GM12878 (cell line): ENCODE measurements around the gene LENG9.

Experiments
- LARP7 ChIP-seq: fragments of 450-650 bp; IDR thresholded peaks from 2 replicates; pipeline ENCODE4 v1.6.1; 2017; ENCODE audit warnings: mild to moderate bottlenecking
- POLR2A ChIP-seq: IDR thresholded peaks from 2 replicates; pipeline ENCODE4 v1.6.1; 2011; ENCODE audit warnings: low read depth, mild to moderate bottlenecking, low read length
- POLR2AphosphoS5 ChIP-seq: IDR thresholded peaks from 2 replicates; pipeline ENCODE4 v1.6.1; 2011; ENCODE audit warnings: mild to moderate bottlenecking, low read length, inconsistent platforms
- ZZZ3 ChIP-seq: IDR thresholded peaks from 2 replicates; pipeline ENCODE4 v1.6.1; 2011; ENCODE audit warnings: low read depth; ENCODE audit not compliant: control insufficient read depth, insufficient read length
- TF ChIP-seq, protein P1 (sequence below), 3 experiments: IDR thresholded peaks in 2 of 3; conservative IDR thresholded peaks in 1 of 3; 2 replicates each; pipeline ENCODE4 v1.5.1; 2011; ENCODE audit warnings: low read depth in 3 of 3, low read length in 3 of 3, mild to moderate bottlenecking in 3 of 3, control low read depth in 2 of 3, moderate library complexity in 2 of 3, inconsistent platforms in 1 of 3, mixed read lengths in 1 of 3; ENCODE audit not compliant: control insufficient read depth in 2 of 3, insufficient read depth in 1 of 3; ENCODE audit errors: extremely low read depth in 1 of 3
- TF ChIP-seq, protein P2 (sequence below): IDR thresholded peaks from 2 replicates; pipeline ENCODE4 v1.6.1; 2012; ENCODE audit warnings: low read depth, low read length, improper control_type of control experiment

DNA sequence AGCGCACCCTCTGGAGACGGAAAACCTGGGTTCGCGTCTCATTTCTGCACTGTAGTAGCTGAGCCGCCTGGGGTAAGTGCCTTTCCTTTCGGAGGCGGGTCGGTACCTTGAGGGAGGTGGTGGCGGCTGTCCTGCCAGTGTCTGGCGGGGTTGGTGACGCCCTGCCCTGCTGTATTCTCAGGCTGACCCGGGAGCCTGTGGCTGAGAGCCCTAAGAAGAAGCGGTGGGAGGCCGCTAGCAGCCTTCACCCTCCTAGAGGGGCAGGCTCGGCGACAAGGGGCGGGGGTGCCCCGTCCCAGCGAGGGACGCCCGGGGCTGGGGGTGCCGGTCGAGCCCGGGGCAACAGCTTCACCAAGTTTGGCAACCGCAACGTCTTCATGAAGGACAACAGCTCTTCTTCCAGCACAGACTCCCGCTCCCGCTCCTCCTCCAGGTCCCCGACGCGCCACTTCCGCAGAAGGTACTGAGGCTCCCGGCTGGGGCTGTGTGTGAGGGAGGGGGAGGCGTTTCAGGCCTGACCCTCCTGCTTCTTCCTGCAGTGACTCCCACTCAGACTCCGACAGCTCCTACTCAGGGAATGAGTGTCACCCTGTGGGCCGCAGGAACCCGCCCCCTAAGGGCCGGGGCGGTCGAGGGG is 7.7 kb downstream of the LENG9 start:
- TF ChIP-seq, protein P1, sequence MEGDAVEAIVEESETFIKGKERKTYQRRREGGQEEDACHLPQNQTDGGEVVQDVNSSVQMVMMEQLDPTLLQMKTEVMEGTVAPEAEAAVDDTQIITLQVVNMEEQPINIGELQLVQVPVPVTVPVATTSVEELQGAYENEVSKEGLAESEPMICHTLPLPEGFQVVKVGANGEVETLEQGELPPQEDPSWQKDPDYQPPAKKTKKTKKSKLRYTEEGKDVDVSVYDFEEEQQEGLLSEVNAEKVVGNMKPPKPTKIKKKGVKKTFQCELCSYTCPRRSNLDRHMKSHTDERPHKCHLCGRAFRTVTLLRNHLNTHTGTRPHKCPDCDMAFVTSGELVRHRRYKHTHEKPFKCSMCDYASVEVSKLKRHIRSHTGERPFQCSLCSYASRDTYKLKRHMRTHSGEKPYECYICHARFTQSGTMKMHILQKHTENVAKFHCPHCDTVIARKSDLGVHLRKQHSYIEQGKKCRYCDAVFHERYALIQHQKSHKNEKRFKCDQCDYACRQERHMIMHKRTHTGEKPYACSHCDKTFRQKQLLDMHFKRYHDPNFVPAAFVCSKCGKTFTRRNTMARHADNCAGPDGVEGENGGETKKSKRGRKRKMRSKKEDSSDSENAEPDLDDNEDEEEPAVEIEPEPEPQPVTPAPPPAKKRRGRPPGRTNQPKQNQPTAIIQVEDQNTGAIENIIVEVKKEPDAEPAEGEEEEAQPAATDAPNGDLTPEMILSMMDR (IDR thresholded peaks at IDR 0.05 in 2 of 3, conservative IDR thresholded peaks at IDR 0.05 in 1 of 3; ENCODE audit: control insufficient read depth in 2 of 3, extremely low read depth in 1 of 3, insufficient read depth in 1 of 3, low read depth in 3 of 3, low read length in 3 of 3) = no peak
- TF ChIP-seq LARP7 = no peak
- TF ChIP-seq POLR2AphosphoS5 = peak; percentile 24; the same call in 1 of the 2 replicates
- TF ChIP-seq POLR2A = peak; percentile 3; the same call in 1 of the 2 replicates
- no peak for TF ChIP-seq ZZZ3
- TF ChIP-seq, protein P2, sequence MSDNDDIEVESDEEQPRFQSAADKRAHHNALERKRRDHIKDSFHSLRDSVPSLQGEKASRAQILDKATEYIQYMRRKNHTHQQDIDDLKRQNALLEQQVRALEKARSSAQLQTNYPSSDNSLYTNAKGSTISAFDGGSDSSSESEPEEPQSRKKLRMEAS = no peak
